ENCODE results near the gene CENPS.

- no peak for TF ChIP-seq CTCF (conservative IDR thresholded peaks at IDR 0.05 in 1 of 2, IDR thresholded peaks at IDR 0.05 in 1 of 2; ENCODE audit: low read depth in 1 of 2, low read length in 2 of 2)
- TF ChIP-seq EZH2 (IDR thresholded peaks at IDR 0.05; ENCODE audit: low read length, missing control alignments): no peak
Observed at GRCh38 chr1:10401281-10401680, 29.0 kb upstream of the CENPS start.
